Mesothelial cell of epicardium (in vitro differentiated cells): ENCODE measurements around the gene TKT. TPM values are rescaled to one million over a fixed set of nuclear protein-coding genes. Genes with fewer than 3 reads are reported as not detected.

Experiments used
- DNase-seq, 2 experiments: peaks; one replicate each; pipeline ENCODE4 v3.0.0; 2021; ENCODE audit warnings: low spot score in 2 of 2; ENCODE audit not compliant: unreplicated experiment in 2 of 2
- H3K27ac Mint-ChIP-seq: 2 replicates; pipeline ENCODE4 v1.8.0; 2021; ENCODE audit warnings: mixed read lengths
- H3K27me3 Mint-ChIP-seq: 2 replicates; pipeline ENCODE4 v1.8.0; 2021; ENCODE audit warnings: low read depth, mixed read lengths
- H3K36me3 Mint-ChIP-seq: 2 replicates; pipeline ENCODE4 v1.8.0; 2021; ENCODE audit warnings: mixed read lengths
- H3K4me1 Mint-ChIP-seq: 2 replicates; pipeline ENCODE4 v1.8.0; 2021; ENCODE audit warnings: mixed read lengths
- H3K4me3 Mint-ChIP-seq: 2 replicates; pipeline ENCODE4 v1.8.0; 2021; ENCODE audit warnings: mild to moderate bottlenecking, moderate library complexity, mixed read lengths
- H3K9me3 Mint-ChIP-seq: 2 replicates; pipeline ENCODE4 v1.8.0; 2021; ENCODE audit warnings: mixed read lengths
- CTCF ChIP-seq: fragments of 200-600 bp; sonication (generic); IDR thresholded peaks from one replicate; pipeline ENCODE4 v1.5.0; 2021; ENCODE audit warnings: antibody characterized with exemption; ENCODE audit not compliant: unreplicated experiment
- total RNA-seq: library from RNA; stranded (reverse); gene quantifications from 3 replicates; pipeline ENCODE4 v1.2.1, GENCODE V29; 2021

Gene TKT
- total RNA-seq, 1 donor from 2014 or later = 181 TPM

GRCh38 chr3:53242642-53243041 lies 13.2 kb downstream of the TKT start:
- Mint-ChIP-seq H3K4me1 (peaks cover 27% of the 10 kb centered on the region), H3K9me3 (peaks cover 3% of the 10 kb centered on the region), H3K27ac (no peak overlapping the region), H3K27me3 (no peaks in the 10 kb centered on the region), H3K36me3 (peaks cover 17% of the 10 kb centered on the region), H3K4me3 (no peak overlapping the region)
- DNase-seq = no peak
- TF ChIP-seq CTCF = no peak

DNA sequence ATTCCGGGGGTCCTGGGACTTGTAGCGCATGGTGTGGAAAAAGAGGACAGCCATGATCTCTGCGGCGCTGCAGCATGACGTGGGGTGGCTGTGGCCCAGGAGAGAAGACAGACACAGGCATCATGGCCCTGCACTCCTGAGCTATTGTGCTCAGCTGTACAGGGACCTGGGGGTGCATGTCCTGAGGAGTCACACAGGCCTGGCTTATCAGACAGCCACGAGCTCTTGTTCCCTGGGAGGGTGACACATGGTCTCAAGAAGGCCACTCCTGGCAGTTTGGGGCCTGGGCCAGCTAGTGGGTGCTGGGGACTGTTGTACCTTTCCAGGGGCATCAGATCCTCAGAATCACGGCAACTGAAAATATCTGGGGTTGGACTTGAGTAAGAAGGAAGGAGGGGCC lies 13.7 kb downstream of the TKT start:
- H3K4me1 Mint-ChIP-seq = peaks cover 27% of the 10 kb centered on the region
- no peak overlapping the region for H3K4me3 Mint-ChIP-seq

GRCh38 chr3:53240989-53241972 lies 14.5 kb downstream of the TKT start:
- H3K27ac Mint-ChIP-seq = no peak overlapping the region
- peaks cover 2% of the 10 kb centered on the region for H3K9me3 Mint-ChIP-seq
- DNase-seq = no peak
- peaks cover 13% of the 10 kb centered on the region for H3K36me3 Mint-ChIP-seq
- H3K4me1 Mint-ChIP-seq = peaks cover 30% of the 10 kb centered on the region
- no peak for TF ChIP-seq CTCF
- no peaks in the 10 kb centered on the region for H3K27me3 Mint-ChIP-seq
- H3K4me3 Mint-ChIP-seq = no peak overlapping the region

More for the DNA sequence above, 13.7 kb downstream of the TKT start:
- no peak for TF ChIP-seq CTCF
- no peaks in the 10 kb centered on the region for H3K27me3 Mint-ChIP-seq
- DNase-seq = no peak
- H3K36me3 Mint-ChIP-seq = peaks cover 16% of the 10 kb centered on the region
- peak overlapping the region; percentile 57 for H3K27ac Mint-ChIP-seq
- H3K9me3 Mint-ChIP-seq = peaks cover 3% of the 10 kb centered on the region

DNA sequence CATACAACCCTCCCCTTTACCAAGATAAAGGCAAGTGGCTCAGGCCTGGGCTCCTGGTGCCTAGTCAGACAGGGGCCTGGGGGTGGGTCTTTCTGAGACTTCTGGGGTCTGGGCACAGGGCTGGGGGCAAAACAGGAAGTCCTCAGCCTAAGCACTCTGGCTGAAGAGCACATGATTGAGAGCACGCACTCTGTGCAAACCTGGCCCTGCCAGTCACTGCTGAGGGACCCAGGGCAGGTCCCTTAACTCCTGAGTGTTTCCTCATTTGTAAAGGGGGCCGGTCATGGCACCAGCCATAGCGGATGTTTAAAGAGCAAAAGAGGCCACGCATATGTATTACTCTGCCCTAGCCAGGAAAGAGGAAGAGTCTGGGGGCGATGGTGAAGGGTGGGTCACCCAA lies 16.0 kb downstream of the TKT start:
- Mint-ChIP-seq H3K4me3 (no peak overlapping the region), H3K9me3 (no peaks in the 10 kb centered on the region), H3K27me3 (no peaks in the 10 kb centered on the region), H3K27ac (peak overlapping the region; percentile 64), H3K4me1 (peaks cover 30% of the 10 kb centered on the region), H3K36me3 (peaks cover 11% of the 10 kb centered on the region)
- no peak for TF ChIP-seq CTCF
- no peak for DNase-seq

DNA sequence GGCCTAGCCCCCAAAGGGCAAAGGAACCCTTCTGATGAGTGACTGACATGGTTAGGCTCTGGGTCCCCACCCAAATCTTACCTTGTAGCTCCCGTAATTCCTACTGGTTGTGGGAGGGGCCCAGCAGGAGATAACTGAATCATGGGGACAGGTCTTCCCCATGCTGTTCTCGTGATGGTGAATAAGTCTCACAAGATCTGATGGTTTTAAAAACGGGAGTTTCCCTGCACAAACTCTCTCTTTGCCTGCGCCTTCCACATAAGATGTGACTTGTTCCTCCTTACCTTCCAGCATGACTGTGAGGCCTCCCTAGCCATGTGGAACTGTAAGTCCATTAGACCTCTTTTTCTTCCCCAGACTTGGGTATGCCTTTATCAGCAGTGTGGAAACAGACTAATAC lies 16.9 kb downstream of the TKT start:
- H3K36me3 Mint-ChIP-seq = peaks cover 14% of the 10 kb centered on the region

More for the DNA sequence above, 16.9 kb downstream of the TKT start:
- DNase-seq = no peak
- no peak overlapping the region for H3K4me3 Mint-ChIP-seq
- peak overlapping the region; percentile 82 for H3K27ac Mint-ChIP-seq
- no peak for TF ChIP-seq CTCF
- peaks cover 28% of the 10 kb centered on the region for H3K4me1 Mint-ChIP-seq
- H3K9me3 Mint-ChIP-seq = no peaks in the 10 kb centered on the region
- H3K27me3 Mint-ChIP-seq = no peaks in the 10 kb centered on the region
